ENCODE results near the gene ZNF182.

The ZNF182 gene

DNA sequence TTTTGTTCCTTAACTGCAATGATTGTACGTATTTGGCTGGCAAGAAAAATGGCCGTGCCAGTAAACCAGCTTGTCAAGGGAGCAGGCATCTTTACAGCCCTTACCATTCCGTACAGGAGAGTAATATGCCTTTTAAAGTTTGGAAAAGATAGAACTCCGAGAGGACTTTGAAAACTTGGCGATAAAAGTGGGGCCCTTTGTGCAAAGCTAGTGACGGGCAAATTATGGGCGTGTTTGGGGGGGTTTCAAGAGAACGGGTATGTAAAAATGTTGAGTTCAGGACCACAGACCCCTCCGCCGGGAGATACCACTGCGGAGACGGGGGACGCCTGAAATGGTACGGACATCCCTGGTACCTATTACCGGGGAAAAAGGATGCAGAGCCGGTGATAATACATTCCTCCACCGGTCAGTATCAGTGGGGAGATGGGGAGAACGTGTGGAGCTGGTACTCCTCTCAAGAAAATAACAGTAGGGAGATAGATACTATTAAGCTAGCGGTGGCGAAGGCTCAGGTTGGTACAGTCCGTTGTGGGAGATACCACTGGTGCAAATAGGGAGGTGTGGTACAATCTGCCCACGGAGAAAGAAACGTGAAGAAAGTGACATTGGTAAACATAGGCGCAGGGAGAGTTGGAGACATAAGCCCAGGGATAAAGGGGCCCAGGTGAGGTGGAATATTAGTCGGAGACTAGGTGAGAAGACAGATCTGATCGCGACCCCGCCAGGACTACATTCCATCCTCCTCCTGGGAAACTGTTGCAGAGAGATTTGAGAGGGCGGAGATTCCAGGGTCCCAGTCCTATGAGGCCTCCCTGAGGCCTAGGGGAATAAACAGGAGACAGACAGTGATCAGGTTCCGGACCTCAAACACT, 17.5 kb upstream of the ZNF182 start (continued):
- TF ChIP-seq PRDM1 (tag by site-specific recombination; IDR thresholded peaks at IDR 0.05), result peak; percentile 77
- peak; percentile 57; the same call in 1 of the 2 replicates for TF ChIP-seq ZBTB20 (tag by site-specific recombination; IDR thresholded peaks at IDR 0.05)
- TF ChIP-seq, protein P1, sequence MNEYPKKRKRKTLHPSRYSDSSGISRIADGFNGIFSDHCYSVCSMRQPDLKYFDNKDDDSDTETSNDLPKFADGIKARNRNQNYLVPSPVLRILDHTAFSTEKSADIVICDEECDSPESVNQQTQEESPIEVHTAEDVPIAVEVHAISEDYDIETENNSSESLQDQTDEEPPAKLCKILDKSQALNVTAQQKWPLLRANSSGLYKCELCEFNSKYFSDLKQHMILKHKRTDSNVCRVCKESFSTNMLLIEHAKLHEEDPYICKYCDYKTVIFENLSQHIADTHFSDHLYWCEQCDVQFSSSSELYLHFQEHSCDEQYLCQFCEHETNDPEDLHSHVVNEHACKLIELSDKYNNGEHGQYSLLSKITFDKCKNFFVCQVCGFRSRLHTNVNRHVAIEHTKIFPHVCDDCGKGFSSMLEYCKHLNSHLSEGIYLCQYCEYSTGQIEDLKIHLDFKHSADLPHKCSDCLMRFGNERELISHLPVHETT (tag by site-specific recombination; IDR thresholded peaks at IDR 0.05), result 0 out of 2 replicates have a peak, but pooled peaks have one; percentile 31
- TF ChIP-seq, protein P2, sequence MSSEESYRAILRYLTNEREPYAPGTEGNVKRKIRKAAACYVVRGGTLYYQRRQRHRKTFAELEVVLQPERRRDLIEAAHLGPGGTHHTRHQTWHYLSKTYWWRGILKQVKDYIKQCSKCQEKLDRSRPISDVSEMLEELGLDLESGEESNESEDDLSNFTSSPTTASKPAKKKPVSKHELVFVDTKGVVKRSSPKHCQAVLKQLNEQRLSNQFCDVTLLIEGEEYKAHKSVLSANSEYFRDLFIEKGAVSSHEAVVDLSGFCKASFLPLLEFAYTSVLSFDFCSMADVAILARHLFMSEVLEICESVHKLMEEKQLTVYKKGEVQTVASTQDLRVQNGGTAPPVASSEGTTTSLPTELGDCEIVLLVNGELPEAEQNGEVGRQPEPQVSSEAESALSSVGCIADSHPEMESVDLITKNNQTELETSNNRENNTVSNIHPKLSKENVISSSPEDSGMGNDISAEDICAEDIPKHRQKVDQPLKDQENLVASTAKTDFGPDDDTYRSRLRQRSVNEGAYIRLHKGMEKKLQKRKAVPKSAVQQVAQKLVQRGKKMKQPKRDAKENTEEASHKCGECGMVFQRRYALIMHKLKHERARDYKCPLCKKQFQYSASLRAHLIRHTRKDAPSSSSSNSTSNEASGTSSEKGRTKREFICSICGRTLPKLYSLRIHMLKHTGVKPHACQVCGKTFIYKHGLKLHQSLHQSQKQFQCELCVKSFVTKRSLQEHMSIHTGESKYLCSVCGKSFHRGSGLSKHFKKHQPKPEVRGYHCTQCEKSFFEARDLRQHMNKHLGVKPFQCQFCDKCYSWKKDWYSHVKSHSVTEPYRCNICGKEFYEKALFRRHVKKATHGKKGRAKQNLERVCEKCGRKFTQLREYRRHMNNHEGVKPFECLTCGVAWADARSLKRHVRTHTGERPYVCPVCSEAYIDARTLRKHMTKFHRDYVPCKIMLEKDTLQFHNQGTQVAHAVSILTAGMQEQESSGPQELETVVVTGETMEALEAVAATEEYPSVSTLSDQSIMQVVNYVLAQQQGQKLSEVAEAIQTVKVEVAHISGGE (tag by site-specific recombination; conservative IDR thresholded peaks at IDR 0.05; ENCODE audit: low read depth), result peak; percentile 13; the same call in 1 of the 2 replicates
- TF ChIP-seq ZNF629 (tag by site-specific recombination; IDR thresholded peaks at IDR 0.05), result 0 out of 2 replicates have a peak, but pooled peaks have one; percentile 22
- TF ChIP-seq ZBTB7A (tag by site-specific recombination; IDR thresholded peaks at IDR 0.05; ENCODE audit: low read depth), result 0 out of 2 replicates have a peak, but pooled peaks have one; percentile 37
- TF ChIP-seq ZNF777 (tag by site-specific recombination; IDR thresholded peaks at IDR 0.05; ENCODE audit: borderline replicate concordance), result 0 out of 2 replicates have a peak, but pooled peaks have one; percentile 22
- peak; percentile 45; the same call in 1 of the 2 replicates for TF ChIP-seq REPIN1 (tag by site-specific recombination; IDR thresholded peaks at IDR 0.05; ENCODE audit: low read depth)
- TF ChIP-seq, protein P3, sequence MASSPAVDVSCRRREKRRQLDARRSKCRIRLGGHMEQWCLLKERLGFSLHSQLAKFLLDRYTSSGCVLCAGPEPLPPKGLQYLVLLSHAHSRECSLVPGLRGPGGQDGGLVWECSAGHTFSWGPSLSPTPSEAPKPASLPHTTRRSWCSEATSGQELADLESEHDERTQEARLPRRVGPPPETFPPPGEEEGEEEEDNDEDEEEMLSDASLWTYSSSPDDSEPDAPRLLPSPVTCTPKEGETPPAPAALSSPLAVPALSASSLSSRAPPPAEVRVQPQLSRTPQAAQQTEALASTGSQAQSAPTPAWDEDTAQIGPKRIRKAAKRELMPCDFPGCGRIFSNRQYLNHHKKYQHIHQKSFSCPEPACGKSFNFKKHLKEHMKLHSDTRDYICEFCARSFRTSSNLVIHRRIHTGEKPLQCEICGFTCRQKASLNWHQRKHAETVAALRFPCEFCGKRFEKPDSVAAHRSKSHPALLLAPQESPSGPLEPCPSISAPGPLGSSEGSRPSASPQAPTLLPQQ (tag by site-specific recombination; IDR thresholded peaks at IDR 0.05), result peak; percentile 64; the same call in 1 of the 2 replicates
- TF ChIP-seq, protein P4, sequence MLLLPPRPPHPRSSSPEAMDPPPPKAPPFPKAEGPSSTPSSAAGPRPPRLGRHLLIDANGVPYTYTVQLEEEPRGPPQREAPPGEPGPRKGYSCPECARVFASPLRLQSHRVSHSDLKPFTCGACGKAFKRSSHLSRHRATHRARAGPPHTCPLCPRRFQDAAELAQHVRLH (tag by site-specific recombination; IDR thresholded peaks at IDR 0.05), result peak; percentile 61; the same call in 1 of the 2 replicates
- TF ChIP-seq, protein P5, sequence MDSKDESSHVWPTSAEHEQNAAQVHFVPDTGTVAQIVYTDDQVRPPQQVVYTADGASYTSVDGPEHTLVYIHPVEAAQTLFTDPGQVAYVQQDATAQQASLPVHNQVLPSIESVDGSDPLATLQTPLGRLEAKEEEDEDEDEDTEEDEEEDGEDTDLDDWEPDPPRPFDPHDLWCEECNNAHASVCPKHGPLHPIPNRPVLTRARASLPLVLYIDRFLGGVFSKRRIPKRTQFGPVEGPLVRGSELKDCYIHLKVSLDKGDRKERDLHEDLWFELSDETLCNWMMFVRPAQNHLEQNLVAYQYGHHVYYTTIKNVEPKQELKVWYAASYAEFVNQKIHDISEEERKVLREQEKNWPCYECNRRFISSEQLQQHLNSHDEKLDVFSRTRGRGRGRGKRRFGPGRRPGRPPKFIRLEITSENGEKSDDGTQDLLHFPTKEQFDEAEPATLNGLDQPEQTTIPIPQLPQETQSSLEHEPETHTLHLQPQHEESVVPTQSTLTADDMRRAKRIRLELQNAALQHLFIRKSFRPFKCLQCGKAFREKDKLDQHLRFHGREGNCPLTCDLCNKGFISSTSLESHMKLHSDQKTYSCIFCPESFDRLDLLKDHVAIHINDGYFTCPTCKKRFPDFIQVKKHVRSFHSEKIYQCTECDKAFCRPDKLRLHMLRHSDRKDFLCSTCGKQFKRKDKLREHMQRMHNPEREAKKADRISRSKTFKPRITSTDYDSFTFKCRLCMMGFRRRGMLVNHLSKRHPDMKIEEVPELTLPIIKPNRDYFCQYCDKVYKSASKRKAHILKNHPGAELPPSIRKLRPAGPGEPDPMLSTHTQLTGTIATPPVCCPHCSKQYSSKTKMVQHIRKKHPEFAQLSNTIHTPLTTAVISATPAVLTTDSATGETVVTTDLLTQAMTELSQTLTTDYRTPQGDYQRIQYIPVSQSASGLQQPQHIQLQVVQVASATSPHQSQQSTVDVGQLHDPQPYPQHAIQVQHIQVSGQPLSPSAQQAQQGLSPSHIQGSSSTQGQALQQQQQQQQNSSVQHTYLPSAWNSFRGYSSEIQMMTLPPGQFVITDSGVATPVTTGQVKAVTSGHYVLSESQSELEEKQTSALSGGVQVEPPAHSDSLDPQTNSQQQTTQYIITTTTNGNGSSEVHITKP (tag by site-specific recombination; IDR thresholded peaks at IDR 0.05), result peak; percentile 100
- 0 out of 2 replicates have a peak, but pooled peaks have one; percentile 10 for TF ChIP-seq ZNF146 (tag by site-specific recombination; IDR thresholded peaks at IDR 0.05)
- TF ChIP-seq ZBTB48 (tag by site-specific recombination; IDR thresholded peaks at IDR 0.05), result 0 out of 2 replicates have a peak, but pooled peaks have one; percentile 54
- peak; percentile 65 for TF ChIP-seq SP3 (tag by site-specific recombination; IDR thresholded peaks at IDR 0.05)
- TF ChIP-seq SCRT1 (tag by site-specific recombination; IDR thresholded peaks at IDR 0.05; ENCODE audit: borderline replicate concordance), result peak; percentile 94
- TF ChIP-seq, protein P6, sequence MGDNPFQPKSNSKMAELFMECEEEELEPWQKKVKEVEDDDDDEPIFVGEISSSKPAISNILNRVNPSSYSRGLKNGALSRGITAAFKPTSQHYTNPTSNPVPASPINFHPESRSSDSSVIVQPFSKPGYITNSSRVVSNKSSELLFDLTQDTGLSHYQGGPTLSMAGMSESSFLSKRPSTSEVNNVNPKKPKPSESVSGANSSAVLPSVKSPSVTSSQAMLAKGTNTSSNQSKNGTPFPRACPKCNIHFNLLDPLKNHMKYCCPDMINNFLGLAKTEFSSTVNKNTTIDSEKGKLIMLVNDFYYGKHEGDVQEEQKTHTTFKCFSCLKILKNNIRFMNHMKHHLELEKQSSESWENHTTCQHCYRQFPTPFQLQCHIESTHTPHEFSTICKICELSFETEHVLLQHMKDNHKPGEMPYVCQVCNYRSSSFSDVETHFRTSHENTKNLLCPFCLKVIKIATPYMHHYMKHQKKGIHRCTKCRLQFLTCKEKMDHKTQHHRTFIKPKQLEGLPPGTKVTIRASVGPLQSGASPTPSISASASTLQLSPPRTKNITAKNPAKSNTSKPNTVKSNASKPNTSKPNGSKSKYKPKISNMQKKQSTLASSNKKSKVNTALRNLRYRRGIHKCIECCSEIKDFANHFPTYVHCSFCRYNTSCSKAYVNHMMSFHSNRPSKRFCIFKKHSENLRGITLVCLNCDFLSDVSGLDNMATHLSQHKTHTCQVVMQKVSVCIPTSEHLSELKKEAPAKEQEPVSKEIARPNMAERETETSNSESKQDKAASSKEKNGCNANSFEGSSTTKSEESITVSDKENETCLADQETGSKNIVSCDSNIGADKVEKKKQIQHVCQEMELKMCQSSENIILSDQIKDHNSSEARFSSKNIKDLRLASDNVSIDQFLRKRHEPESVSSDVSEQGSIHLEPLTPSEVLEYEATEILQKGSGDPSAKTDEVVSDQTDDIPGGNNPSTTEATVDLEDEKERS (tag by site-specific recombination; IDR thresholded peaks at IDR 0.05), result 0 out of 2 replicates have a peak, but pooled peaks have one; percentile 6
- TF ChIP-seq, protein P7, sequence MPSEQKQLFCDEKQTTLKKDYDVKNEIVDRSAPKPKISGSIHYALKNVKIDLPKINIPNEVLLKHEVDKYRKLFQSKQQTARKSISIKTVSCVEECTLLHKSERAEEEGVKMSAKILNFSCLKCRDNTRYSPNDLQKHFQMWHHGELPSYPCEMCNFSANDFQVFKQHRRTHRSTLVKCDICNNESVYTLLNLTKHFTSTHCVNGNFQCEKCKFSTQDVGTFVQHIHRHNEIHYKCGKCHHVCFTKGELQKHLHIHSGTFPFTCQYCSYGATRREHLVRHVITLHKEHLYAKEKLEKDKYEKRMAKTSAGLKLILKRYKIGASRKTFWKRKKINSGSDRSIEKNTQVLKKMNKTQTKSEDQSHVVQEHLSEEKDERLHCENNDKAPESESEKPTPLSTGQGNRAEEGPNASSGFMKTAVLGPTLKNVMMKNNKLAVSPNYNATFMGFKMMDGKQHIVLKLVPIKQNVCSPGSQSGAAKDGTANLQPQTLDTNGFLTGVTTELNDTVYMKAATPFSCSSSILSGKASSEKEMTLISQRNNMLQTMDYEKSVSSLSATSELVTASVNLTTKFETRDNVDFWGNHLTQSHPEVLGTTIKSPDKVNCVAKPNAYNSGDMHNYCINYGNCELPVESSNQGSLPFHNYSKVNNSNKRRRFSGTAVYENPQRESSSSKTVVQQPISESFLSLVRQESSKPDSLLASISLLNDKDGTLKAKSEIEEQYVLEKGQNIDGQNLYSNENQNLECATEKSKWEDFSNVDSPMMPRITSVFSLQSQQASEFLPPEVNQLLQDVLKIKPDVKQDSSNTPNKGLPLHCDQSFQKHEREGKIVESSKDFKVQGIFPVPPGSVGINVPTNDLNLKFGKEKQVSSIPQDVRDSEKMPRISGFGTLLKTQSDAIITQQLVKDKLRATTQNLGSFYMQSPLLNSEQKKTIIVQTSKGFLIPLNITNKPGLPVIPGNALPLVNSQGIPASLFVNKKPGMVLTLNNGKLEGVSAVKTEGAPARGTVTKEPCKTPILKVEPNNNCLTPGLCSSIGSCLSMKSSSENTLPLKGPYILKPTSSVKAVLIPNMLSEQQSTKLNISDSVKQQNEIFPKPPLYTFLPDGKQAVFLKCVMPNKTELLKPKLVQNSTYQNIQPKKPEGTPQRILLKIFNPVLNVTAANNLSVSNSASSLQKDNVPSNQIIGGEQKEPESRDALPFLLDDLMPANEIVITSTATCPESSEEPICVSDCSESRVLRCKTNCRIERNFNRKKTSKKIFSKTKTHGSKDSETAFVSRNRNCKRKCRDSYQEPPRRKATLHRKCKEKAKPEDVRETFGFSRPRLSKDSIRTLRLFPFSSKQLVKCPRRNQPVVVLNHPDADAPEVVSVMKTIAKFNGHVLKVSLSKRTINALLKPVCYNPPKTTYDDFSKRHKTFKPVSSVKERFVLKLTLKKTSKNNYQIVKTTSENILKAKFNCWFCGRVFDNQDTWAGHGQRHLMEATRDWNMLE (tag by site-specific recombination; conservative IDR thresholded peaks at IDR 0.05; ENCODE audit: low read depth), result peak; percentile 21; the same call in 1 of the 2 replicates
